GM21526 (cell line): ENCODE measurements around the gene PRPF40A.

Source experiments
- ATAC-seq: cut with Tn5 transposase; IDR thresholded peaks from one replicate; pipeline ENCODE4 v1.9.1; 2021; ENCODE audit warnings: moderate library complexity; ENCODE audit not compliant: unreplicated experiment, low FRiP score

PRPF40A gene

GRCh38 chr2:152622219-152622618 lies 95.0 kb downstream of the PRPF40A start:
- no peak for ATAC-seq

GRCh38 chr2:152620985-152621384 lies 96.3 kb downstream of the PRPF40A start:
- no peak for ATAC-seq

DNA sequence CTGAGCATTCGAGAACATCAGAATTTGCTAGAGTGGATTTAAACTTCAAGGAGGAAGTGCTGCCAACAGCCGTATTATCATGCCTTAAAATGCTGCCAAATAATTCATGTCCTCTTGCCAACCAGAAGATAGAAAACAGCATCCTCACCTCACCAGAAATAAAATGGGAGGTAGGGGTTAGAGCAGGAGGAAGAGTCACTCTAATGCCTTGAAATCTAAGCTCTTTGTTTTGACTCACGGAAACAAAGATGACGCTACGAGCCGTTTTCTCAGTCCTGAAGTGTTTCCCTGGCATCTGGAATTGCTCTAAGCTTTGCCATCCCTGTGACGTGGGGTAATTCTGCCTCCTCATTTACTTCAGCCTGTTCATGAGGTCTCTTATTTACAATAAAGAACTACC lies 97.1 kb downstream of the PRPF40A start:
- no peak for ATAC-seq

DNA sequence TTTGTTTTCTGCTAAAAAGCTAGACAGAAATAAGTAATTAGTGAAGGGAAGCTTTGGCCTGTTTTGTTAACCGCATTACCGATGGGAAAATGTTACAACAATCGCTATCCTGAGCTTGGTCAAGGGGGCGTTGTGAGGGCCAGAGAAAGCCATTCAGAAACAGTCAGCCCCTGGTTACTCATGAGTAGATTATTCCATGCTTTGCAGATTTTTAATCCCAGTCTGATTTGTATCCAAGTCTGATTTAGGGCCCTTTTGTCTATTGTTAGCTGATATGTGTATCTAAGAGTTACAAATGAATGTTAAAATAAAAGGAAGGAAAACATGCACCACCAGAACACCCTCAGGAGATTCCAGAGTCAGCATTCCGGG lies 99.1 kb downstream of the PRPF40A start:
- ATAC-seq: no peak

DNA sequence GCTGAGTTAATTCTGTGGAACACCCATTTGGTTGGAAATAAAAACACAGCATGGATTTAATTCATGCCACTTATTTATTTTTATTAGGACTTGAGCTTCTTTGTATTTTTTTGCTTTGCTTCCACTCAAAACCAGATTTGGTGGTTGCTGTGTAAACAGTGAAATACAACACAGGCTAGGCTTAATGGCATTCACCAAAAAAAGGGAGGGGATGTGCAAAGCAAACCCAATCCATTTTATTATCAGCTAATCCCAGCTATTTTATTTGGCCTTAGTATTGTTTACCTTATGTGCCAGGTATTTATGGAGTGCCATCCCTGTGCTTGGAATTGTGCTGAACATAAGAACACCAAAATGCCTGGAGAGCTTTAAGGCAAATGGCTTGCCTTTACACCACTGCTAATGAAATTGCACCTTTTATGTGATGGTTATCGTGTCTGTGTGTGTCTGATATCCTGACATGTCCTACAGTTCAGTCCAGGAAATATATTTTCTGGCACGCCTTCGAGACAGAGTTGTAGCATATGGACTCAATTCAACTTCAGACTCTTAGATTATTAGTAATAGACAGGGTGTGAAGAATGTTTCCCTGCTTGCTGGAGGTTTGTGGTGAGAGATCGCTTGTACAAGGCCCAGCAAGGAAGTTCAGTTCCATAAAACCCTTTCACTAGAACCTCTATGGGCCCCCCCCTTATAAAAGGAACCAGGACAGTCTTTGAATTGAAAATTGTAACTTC lies 99.6 kb downstream of the PRPF40A start:
- no peak for ATAC-seq

GRCh38 chr2:152615177-152615576 lies 102.1 kb downstream of the PRPF40A start:
- no peak for ATAC-seq

- ATAC-seq: peak; percentile 41
These were observed 104.0 kb downstream of the PRPF40A start for GRCh38 chr2:152613235-152613634.

GRCh38 chr2:152611458-152612231 lies 105.6 kb downstream of the PRPF40A start:
- ATAC-seq: peak; percentile 83

DNA sequence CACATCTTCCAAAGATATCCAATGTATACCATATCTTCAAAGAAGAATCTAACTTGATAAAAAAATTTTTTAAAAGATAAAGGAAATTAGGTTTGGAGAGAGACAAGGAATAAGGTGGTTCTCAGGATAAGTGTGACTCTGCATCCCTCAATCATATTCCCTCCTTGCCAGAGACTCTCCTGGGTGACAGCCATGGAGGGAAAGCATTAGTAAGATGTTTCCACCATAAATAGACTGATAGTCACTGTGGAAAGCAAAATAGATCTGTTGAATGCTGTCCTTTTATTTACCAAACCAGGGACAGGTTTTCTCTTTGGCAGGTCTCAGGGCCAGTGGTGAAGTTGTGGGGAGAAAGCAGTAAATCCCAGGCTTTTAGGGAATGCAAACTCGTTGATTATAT lies 107.6 kb downstream of the PRPF40A start:
- ATAC-seq: no peak

GRCh38 chr2:152609154-152609553 lies 108.1 kb downstream of the PRPF40A start:
- ATAC-seq: no peak

DNA sequence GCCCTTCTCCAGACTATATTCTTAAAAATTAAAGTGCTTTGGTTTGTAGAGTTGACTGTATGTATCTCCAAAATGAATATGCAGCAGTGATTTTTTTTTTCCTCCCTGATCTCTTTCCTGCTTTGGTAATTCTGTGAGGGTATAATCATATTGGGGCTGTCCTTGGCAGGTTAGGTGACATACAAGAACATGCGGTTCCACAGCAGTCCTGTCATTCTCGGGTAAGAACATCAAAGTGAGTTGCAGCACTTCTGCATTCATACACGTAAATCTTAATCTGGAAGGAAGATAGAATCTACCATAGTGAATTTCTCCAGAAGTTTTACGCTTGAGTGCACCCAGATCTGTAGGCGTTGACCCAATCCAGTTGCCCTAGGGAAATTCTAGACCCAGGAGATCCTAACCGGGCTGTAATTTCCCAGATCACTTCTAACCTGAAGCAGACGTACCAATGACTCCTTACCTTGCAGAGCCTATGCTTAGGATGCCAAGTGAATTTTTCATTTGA lies 109.4 kb downstream of the PRPF40A start:
- ATAC-seq: no peak

GRCh38 chr2:152606941-152607340 lies 110.3 kb downstream of the PRPF40A start:
- no peak for ATAC-seq

GRCh38 chr2:152606081-152606480 lies 111.2 kb downstream of the PRPF40A start:
- no peak for ATAC-seq

DNA sequence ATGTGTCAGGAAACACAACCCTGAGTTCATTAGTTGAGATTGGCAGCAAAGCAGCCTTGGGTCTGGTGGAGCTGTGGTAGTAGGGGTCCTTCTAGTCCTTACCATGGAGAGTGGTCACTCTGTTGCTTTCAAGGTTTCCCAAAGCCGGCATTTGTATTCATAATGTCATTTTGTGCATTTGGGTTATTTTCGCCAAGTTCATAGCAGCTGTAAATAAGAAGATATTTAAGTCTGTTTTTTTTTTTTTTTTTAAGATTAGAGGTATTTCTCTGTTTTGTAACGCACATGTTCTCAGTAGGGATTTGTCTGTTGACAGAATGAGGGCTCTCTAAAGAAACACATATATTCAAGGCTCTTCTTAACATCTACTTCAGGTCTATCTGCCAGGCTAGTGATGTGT lies 114.1 kb downstream of the PRPF40A start:
- no peak for ATAC-seq

DNA sequence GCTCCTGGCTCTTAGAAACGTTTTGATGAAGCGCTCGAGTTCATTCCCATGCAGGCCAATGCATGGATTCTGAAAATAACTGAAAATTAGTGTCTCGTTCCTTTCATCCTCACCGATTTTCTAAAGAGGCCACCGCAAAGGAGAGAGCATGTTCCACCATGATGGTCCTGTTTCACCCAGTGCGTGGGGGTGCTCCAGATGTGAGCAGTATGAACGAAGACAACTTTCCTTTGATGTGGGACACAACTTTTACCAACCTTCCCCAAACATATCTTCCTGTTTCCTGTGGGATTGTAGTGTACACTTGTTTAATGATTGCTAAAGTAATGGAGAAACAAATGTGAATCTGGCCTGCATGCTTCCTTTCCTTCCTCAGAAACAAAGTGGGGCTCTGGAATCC lies 114.5 kb downstream of the PRPF40A start:
- no peak for ATAC-seq
